Kidney capillary endothelial cell (primary cell): ENCODE data around the gene PODNL1.
"Not testable (repeated sequence)": the region's sequence is repeated elsewhere in the genome, so short reads cannot be mapped to it uniquely, and the experiment has no call there.

Source experiments
- DNase-seq: peaks from one replicate; pipeline ENCODE4 v3.0.0-alpha.2; 2018; ENCODE audit warnings: low spot score

The PODNL1 gene

DNA sequence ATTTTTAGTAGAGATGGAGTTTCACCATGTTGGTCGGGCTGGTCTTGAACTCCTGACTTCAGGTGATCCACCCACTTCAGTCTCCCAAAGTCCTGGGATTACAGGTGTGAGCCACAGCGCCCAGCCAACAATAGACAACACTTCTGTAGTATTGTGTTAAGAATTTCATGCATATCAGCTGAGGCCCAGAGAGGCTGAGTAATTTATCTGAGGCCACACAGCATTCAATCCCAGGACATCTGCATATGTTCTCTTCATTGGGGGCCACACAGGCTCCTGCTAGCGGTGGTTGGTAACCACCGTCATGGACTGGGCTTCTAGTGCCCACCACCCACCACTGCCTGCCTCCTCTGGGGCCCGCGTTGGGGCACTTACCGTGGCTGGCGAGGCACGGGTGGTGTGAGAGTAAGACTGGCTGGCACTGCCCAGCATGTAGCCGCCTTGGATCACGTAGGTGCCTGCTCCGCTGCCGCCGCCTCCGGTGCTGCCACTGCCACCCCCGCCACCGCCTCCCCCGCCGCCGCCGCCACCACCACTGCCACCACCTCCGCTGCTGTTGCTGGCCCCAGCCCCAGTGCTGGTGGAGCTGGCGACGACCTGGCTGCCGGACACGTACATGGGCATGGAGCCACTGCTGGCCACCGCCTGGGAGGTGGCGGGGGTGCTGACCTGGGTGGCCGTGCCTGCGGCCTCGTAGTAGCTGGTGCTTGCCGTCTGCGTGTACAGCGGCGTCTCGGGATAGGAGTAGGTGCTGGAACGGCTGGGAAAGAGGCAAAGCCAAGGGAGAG lies 34.3 kb upstream of the PODNL1 start:
- no peak for DNase-seq

- not testable (repeated sequence) for DNase-seq
These were observed 33.7 kb upstream of the PODNL1 start for GRCh38 chr19:13971868-13972267.

DNA sequence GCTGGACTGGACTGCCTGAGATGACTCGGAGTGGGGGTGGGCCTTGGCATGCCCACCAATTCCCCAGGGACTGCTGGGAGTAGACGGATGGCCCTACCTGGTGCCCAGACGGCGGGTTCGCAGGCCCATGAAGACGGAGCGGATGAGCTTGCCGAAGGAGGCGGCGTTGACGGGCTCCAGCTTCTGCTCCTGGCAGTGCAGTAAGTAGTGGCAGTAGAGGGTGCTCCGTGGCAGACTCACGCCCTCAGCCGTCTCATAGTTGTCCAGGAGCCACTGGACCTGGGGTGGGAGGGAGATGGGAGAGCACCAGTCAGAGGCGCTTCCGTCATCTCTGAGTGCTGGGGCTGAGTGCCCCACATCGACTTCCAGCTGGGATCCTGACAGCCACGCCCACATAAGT lies 31.7 kb upstream of the PODNL1 start:
- DNase-seq = no peak

GRCh38 chr19:13968999-13969398 lies 30.8 kb upstream of the PODNL1 start:
- DNase-seq = no peak

DNA sequence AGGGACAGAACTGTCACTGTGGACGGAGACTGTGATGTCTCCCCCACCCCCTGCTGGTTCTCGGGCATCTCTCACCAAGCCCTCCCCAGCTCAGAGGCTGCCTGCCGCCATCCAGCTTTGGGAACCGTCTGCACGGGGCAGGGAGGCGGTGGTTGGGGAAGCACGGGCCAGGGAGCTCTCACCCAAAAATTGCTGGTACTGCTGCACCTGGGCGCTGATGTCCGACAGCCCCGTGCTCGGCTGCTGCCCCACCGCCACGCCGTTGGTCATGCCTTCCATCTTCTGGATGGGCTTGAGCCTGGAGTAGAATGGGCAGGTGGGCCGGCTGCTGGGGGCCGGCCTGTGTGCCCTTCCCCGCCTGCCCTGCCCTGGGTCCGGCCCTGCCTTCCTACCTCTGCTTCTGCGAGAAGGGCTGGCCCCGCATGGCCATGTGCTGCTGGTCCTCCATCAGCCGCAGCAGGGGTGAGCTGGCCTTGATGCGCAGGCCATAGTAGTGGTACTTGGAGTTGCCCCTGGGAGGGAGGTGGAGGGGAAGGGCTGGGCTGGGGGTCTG lies 30.2 kb upstream of the PODNL1 start:
- DNase-seq = no peak

- not testable (repeated sequence) for DNase-seq
These were observed 29.0 kb upstream of the PODNL1 start for GRCh38 chr19:13967206-13967605.

DNA sequence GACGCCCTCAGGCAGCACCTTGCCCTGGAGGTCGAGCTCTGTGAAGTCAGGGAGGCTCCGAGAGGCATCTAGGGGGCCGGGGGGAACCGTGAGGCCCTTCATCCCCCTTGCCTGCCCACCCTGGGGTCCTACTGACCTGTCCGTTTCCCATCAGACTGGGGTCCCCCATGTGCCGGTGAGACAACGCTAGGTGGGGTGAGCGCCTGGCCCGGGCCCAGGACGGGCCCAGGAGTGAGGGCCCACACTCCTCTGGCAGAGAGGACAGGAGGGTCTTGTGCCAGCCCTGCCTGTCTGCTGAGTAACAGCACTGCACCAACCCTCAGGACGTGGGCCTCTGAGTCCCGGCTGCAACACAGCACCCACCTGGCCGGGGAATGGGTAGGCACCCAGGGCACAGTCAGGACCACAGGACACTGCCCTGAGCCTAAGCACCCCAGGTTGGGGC lies 28.5 kb upstream of the PODNL1 start:
- no peak for DNase-seq

GRCh38 chr19:13965926-13966683 lies 27.9 kb upstream of the PODNL1 start:
- DNase-seq = no peak

DNA sequence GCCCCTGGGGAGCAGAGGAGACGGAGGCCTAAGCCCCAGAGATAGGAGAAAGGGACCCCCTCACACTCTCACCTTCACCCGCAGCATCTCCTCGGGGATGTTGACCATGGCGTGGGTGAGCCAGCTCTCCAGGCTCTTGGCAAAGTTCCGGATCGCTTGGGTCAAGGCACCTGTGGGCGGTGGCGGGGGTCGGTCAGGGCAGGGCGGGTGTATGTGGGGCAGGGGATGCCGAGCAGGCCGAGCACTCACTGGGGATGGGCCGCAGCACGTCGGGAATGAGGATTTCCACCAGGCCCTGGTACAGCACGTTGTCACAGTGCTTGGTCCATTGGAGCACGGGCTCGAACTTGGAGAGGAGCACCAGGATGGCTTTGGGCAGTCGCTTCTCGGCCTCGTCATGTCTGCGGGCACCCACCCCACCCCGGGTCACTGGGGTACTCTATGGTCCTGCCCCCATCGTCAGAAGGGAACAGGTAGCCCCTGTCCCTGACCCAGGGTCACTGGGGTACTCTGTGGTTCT lies 27.2 kb upstream of the PODNL1 start:
- no peak for DNase-seq

- no peak for DNase-seq
These were observed 26.6 kb upstream of the PODNL1 start for GRCh38 chr19:13964776-13965175.

DNA sequence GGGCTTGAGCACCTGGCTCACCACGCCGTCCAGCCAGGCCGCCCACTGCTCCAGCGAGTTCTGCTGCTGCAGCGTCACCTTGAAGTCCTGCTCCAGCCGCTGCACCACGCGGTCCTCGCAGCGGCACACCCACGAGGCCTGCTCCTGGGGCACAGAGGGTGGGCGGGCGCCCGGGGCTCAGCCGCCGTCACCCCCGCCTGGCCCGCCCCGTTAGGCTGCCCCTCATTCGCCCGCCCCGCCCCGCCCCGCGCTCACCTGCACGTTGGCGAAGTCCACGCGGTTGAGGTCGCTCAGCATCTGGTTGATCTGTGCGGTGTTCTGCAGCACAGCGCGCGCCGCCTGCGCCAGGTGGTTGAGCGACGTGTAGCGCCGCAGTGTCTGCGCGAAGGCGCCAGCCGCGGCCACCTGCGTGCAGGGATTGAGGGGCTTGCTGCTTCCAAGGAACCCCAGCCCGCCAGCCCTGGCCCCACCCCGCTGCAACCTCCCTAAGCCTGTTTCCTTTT lies 25.4 kb upstream of the PODNL1 start:
- DNase-seq = no peak

DNA sequence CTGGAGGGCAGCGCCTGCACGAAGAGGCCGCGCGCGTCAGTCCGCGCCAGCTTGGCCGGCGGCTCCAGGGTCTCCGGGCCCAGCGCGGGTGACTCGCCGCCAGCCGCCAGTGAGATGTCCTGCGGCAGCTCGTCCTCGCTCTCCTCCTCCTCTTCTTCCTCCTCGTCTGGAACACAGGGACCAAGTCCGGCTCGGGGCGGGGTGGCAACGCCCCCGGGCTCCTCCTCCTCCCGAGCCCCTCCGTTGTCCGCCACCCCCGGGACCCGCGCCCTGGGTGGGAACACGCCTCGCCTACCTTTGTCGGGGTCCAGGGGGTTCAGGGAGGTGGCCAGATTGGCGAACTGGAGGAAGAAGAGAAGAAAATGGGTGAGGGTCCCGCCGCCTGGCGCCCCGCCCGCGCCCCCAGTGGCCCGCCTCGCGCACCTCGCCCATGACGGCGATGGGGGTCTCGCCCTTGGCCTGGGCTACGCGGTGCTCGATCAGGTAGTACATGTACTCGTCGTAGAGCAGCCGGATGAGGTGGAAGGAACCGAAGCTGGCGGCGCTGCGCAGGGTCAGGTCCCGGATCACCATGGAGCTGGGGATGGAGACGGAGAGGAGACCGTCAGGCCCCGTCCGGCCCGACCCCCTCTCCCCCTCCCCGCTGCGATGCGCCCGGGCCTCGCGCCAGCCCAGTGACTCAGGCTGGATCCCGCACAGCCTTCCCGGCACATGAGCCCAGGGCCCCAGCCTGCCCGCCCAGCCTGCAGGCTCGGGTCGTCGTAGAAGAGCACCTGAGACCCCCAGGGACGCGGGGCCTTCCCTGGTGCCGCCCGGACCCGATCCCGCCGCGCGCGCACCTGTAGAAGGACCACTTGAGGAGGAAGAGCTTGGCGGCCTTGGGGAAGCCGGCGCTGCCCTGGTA lies 24.7 kb upstream of the PODNL1 start:
- no peak for DNase-seq

DNA sequence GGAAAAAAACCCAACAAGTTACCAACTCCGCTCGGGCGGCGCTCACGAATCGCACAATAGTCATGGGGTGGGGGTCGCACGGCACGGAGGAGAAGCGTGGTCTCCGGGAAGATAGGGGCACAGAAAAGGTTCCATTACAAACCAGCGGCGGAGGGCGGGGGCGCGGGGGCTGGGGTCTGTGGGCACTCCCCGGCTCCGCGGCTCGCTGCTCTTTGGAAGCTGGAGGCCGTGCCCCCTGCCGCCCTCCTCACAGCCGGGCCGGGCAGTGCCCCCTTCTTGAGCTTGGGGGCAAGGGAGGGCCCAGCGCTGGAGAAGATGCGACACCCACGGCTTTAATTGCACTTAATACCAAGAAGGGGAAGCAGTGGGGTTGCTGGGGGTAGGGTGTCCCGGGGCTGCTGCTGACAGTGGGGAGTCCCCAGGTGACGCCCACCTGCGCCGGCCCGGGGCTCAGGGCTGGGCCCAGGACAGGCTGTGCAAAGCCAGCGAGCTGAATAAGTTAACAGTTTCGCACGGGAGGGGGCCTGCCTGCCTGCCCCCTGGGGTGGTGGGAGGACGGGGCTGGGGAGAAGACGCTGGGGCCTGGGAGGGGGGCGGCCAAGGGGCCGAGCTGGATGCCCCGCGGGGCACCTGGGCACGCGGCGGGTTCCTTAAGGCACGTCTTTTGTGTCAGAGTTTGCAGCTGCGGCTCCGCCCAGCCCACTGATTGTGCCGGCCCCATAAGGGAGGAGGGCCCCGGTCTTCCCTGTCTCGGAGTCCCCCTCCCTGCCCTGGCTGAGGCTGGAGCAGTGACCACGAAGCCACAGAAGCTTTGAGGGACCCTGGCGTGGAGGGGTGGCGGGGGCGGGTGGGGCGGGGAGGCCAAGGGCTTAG lies 23.8 kb upstream of the PODNL1 start:
- DNase-seq = no peak

DNA sequence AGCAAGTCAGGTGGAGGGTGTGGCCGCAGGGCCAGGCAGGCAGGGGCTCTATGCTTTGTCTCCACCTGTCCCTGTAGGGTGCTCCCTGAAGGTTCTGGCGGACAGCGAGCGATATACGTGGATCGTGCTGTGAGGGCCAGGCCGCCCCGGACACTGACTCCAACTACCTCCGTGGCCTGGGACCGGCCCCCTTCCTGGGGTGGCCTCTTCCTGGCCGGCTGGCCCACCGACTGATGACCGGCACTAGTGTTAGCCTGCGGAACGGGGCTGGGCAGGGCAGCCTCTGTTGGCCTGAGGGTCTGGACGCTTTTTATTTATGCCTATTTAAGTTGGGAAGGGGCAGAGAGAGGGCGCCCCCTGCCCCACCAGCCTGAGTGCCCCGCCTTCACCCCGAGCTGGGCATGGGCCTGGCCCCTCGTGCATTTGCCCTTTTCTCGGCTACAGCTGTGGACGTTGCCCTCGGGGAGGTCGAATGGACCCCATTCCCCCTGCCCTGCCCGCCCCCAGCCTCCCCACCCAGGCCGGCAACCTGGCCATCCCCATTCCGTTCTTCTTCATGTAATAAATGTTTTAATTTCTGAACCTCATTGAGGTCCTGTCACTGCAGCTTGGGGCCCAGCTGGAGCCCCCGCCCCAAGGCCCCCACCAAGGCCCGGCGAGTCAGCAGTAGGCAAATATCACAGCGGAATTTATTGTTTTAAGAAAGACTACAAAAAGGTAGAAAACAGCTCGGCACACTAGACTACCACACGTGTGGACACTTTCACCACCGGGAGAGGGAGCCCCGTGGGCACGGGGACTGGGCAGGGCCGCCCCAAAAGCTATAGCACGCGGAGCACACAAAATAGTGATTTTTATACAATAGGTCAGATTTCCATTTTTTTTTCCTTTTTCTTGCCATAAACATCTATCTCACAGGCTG lies 22.9 kb upstream of the PODNL1 start:
- no peak for DNase-seq

- DNase-seq = no peak
These were observed 22.0 kb upstream of the PODNL1 start for GRCh38 chr19:13959962-13960862.

DNA sequence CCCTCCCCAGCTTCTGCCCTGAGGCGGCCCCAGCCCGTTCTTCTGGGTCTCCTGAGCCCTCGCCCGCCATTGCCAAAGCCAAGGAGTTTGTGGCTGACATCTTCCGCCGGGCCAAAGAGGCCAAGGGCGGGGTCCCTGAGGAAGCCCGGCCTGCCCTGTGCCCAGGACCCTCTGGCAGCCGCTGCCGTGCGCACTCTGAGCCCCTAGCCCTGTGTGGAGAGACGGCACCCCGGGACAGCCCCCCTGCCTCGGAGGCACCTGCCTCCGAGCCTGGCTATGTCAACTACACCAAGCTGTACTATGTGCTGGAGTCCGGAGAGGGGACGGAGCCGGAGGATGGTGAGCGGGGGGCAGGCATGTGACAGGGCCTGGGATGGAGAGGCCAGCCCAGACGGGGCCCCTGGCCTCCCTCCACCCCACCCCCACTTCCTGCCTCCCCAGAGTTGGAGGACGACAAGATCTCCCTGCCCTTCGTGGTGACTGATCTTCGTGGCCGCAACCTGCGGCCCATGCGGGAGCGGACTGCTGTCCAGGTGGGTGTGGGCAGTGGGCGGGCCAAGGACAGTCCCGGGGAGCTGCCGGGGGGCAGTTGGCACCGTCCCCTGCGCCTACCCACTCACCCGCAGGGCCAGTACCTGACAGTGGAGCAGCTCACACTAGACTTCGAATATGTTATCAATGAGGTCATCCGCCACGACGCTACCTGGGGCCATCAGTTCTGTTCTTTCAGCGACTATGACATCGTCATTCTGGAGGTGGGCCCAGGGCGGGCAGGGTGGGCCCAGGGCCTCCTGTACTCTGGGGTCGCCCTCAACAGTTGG lies 21.1 kb upstream of the PODNL1 start:
- no peak for DNase-seq

DNA sequence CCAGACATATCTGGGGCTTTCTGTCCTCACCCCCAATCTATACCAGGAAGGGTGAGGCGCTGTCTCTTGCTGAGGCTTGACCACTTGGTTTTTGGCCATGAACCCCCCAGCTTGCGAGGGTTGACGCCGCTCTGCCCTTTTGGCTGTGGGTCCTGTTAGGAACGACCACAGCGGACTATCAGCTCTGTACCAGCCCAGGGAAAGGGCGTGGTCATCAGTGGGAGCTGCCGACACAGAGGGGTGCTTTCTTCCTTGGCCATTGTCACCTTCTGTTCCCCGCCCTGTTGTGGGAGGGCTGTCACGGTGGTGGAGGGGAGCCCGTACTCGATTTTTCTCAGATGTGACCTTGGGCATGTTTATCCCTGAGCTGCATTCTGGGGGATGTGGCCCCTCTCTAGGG lies 19.8 kb upstream of the PODNL1 start:
- DNase-seq = no peak

- no peak for DNase-seq
These were observed 18.8 kb upstream of the PODNL1 start for GRCh38 chr19:13957051-13957450.
